HEK293 (cell line): ENCODE measurements around the gene MORN3.
A peak's percentile ranks its signal among the peaks of the same experiment; 100 is the strongest.

ENCODE experiments used
- EGR2 ChIP-seq: fragments of 450-650 bp; formaldehyde crosslinking; IDR thresholded peaks from 2 replicates; pipeline ENCODE4 v1.5.1; 2016; ENCODE audit warnings: low read depth, missing biosample characterization, missing genetic modification characterization
- GLIS1 ChIP-seq: fragments of 450-650 bp; formaldehyde crosslinking; IDR thresholded peaks from 2 replicates; pipeline ENCODE4 v1.5.1; 2016; ENCODE audit warnings: missing biosample characterization, missing genetic modification characterization
- KLF10 ChIP-seq: fragments of 450-650 bp; IDR thresholded peaks from 2 replicates; pipeline ENCODE4 v1.5.1; 2018; ENCODE audit warnings: missing biosample characterization, mild to moderate bottlenecking, missing genetic modification characterization
- ZFHX2 ChIP-seq: fragments of 450-650 bp; formaldehyde crosslinking; conservative IDR thresholded peaks from 2 replicates; pipeline ENCODE4 v1.5.1; 2016; ENCODE audit warnings: missing biosample characterization, missing genetic modification characterization
- ZFP3 ChIP-seq: fragments of 450-650 bp; formaldehyde crosslinking; IDR thresholded peaks from 2 replicates; pipeline ENCODE4 v1.5.1; 2016; ENCODE audit warnings: low read depth, missing biosample characterization, missing genetic modification characterization
- ZIC2 ChIP-seq: fragments of 450-650 bp; formaldehyde crosslinking; IDR thresholded peaks from 2 replicates; pipeline ENCODE4 v1.5.1; 2016; ENCODE audit warnings: missing biosample characterization, missing genetic modification characterization
- ZNF121 ChIP-seq: fragments of 450-650 bp; formaldehyde crosslinking; IDR thresholded peaks from 2 replicates; pipeline ENCODE4 v1.5.1; 2016; ENCODE audit warnings: missing biosample characterization, missing genetic modification characterization
- ZNF423 ChIP-seq: fragments of 450-650 bp; formaldehyde crosslinking; IDR thresholded peaks from 2 replicates; pipeline ENCODE4 v1.5.1; 2016; ENCODE audit warnings: missing biosample characterization, missing genetic modification characterization
- ZNF558 ChIP-seq: fragments of 450-650 bp; formaldehyde crosslinking; IDR thresholded peaks from 2 replicates; pipeline ENCODE4 v1.5.1; 2016; ENCODE audit warnings: missing biosample characterization, missing genetic modification characterization
- ZNF600 ChIP-seq: fragments of 450-650 bp; formaldehyde crosslinking; IDR thresholded peaks from 2 replicates; pipeline ENCODE4 v1.5.1; 2016; ENCODE audit warnings: missing biosample characterization, missing genetic modification characterization
- ZNF747 ChIP-seq: fragments of 450-650 bp; formaldehyde crosslinking; IDR thresholded peaks from 2 replicates; pipeline ENCODE4 v1.5.1; 2016; ENCODE audit warnings: missing biosample characterization, missing genetic modification characterization
- ZNF776 ChIP-seq: fragments of 450-650 bp; formaldehyde crosslinking; IDR thresholded peaks from 2 replicates; pipeline ENCODE4 v1.5.0; 2017; ENCODE audit warnings: missing biosample characterization, missing genetic modification characterization, borderline replicate concordance
- ZNF777 ChIP-seq: fragments of 450-650 bp; formaldehyde crosslinking; IDR thresholded peaks from 2 replicates; pipeline ENCODE4 v1.5.1; 2017; ENCODE audit warnings: missing biosample characterization, missing genetic modification characterization, borderline replicate concordance
- ZNF785 ChIP-seq: fragments of 450-650 bp; formaldehyde crosslinking; IDR thresholded peaks from 2 replicates; pipeline ENCODE4 v1.5.1; 2016; ENCODE audit warnings: missing biosample characterization, missing genetic modification characterization
- ZNF830 ChIP-seq: fragments of 450-650 bp; IDR thresholded peaks from 2 replicates; pipeline ENCODE4 v1.5.0; 2018; ENCODE audit warnings: missing biosample characterization, missing genetic modification characterization, low read depth, mild to moderate bottlenecking, moderate library complexity
- ZSCAN30 ChIP-seq: fragments of 450-650 bp; IDR thresholded peaks from 2 replicates; pipeline ENCODE4 v1.5.1; 2018; ENCODE audit warnings: missing biosample characterization, mild to moderate bottlenecking, missing genetic modification characterization, moderate library complexity
- TF ChIP-seq, protein P1 (sequence below): fragments of 450-650 bp; formaldehyde crosslinking; IDR thresholded peaks from 2 replicates; pipeline ENCODE4 v1.5.1; 2016; ENCODE audit warnings: missing biosample characterization, missing genetic modification characterization
- TF ChIP-seq, protein P2 (sequence below): fragments of 450-650 bp; formaldehyde crosslinking; IDR thresholded peaks from 2 replicates; pipeline ENCODE4 v1.5.1; 2016; ENCODE audit warnings: missing biosample characterization, missing genetic modification characterization
- TF ChIP-seq, protein P3 (sequence below): fragments of 450-650 bp; formaldehyde crosslinking; IDR thresholded peaks from 2 replicates; pipeline ENCODE4 v1.5.1; 2016; ENCODE audit warnings: missing biosample characterization, missing genetic modification characterization
- TF ChIP-seq, protein P4 (sequence below): fragments of 450-650 bp; formaldehyde crosslinking; conservative IDR thresholded peaks from 2 replicates; pipeline ENCODE4 v1.5.1; 2016; ENCODE audit warnings: low read depth, missing biosample characterization, missing genetic modification characterization
- TF ChIP-seq, protein P5 (sequence below): fragments of 450-650 bp; formaldehyde crosslinking; IDR thresholded peaks from 2 replicates; pipeline ENCODE4 v1.5.1; 2017; ENCODE audit warnings: missing biosample characterization, missing genetic modification characterization
- TF ChIP-seq, protein P6 (sequence below): fragments of 450-650 bp; formaldehyde crosslinking; IDR thresholded peaks from 2 replicates; pipeline ENCODE4 v1.5.1; 2016; ENCODE audit warnings: missing biosample characterization, missing genetic modification characterization

Gene MORN3

DNA sequence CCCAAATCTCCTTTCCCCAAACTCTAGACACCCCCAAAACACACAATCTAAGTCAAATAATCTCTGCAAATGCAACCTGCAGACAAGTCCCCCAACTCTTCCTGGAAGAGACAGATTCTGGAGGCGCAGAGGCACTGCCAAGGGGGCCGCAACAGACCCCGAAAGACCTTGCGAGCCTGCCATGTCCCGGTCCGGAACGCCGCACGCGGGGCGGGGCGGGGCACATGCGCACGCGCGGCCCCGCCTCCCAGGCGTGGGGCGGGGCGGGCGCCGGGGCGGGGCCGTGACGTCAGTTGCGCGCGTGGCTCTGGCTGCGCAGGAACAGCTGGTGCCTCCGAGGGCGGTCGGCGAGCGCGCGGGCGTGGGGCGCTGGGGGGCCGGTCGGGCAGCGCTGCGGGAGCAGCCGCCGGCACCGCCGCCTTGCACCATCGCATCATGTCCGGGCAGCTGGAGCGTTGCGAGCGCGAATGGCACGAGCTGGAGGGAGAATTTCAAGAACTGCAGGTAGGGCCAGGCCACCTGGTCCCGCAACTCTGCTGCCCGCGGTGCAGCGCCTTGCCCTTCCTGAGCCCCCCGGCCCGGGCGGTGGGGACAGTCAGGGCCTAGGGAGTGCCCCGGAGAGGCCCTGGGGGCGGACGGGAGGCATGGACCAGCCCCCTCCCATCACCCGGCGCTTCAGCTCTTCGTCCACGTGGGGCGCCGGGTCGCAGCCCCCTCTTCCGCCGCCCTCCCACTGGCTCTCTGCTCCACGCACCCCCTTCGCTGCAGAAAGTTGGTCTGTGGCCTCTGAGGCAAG, 43.2 kb upstream of the MORN3 start, which contains the start of gene TMEM120B (continued):
- TF ChIP-seq, protein P1, sequence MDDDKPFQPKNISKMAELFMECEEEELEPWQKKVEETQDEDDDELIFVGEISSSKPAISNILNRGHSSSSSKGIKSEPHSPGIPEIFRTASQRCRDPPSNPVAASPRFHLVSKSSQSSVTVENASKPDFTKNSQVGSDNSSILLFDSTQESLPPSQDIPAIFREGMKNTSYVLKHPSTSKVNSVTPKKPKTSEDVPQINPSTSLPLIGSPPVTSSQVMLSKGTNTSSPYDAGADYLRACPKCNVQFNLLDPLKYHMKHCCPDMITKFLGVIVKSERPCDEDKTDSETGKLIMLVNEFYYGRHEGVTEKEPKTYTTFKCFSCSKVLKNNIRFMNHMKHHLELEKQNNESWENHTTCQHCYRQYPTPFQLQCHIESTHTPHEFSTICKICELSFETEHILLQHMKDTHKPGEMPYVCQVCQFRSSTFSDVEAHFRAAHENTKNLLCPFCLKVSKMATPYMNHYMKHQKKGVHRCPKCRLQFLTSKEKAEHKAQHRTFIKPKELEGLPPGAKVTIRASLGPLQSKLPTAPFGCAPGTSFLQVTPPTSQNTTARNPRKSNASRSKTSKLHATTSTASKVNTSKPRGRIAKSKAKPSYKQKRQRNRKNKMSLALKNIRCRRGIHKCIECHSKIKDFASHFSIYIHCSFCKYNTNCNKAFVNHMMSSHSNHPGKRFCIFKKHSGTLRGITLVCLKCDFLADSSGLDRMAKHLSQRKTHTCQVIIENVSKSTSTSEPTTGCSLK (tag by site-specific recombination) = no peak
- TF ChIP-seq EGR2 (tag by site-specific recombination) (peak; percentile 62), ZFHX2 (peak; percentile 82), ZSCAN30 (tag by site-specific recombination) (peak; percentile 43; the same call in 1 of the 2 replicates), ZNF423 (tag by site-specific recombination) (0 out of 2 replicates have a peak, but pooled peaks have one; percentile 10), ZNF558 (no peak), ZNF747 (tag by site-specific recombination) (no peak), ZNF785 (tag by site-specific recombination) (0 out of 2 replicates have a peak, but pooled peaks have one; percentile 49), ZNF830 (tag by site-specific recombination) (no peak), ZFP3 (no peak), ZNF600 (peak; percentile 92), ZNF121 (tag by site-specific recombination) (0 out of 2 replicates have a peak, but pooled peaks have one; percentile 24), ZNF776 (tag by site-specific recombination) (no peak), KLF10 (tag by site-specific recombination) (peak; percentile 87), GLIS1 (peak; percentile 58; the same call in 1 of the 2 replicates), ZIC2 (tag by site-specific recombination) (peak; percentile 78), ZNF777 (tag by site-specific recombination) (no peak)
- TF ChIP-seq, protein P2, sequence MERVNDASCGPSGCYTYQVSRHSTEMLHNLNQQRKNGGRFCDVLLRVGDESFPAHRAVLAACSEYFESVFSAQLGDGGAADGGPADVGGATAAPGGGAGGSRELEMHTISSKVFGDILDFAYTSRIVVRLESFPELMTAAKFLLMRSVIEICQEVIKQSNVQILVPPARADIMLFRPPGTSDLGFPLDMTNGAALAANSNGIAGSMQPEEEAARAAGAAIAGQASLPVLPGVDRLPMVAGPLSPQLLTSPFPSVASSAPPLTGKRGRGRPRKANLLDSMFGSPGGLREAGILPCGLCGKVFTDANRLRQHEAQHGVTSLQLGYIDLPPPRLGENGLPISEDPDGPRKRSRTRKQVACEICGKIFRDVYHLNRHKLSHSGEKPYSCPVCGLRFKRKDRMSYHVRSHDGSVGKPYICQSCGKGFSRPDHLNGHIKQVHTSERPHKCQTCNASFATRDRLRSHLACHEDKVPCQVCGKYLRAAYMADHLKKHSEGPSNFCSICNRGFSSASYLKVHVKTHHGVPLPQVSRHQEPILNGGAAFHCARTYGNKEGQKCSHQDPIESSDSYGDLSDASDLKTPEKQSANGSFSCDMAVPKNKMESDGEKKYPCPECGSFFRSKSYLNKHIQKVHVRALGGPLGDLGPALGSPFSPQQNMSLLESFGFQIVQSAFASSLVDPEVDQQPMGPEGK (tag by site-specific recombination) = peak; percentile 82
- TF ChIP-seq, protein P3, sequence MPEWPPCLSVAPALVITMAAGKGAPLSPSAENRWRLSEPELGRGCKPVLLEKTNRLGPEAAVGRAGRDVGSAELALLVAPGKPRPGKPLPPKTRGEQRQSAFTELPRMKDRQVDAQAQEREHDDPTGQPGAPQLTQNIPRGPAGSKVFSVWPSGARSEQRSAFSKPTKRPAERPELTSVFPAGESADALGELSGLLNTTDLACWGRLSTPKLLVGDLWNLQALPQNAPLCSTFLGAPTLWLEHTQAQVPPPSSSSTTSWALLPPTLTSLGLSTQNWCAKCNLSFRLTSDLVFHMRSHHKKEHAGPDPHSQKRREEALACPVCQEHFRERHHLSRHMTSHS (tag by site-specific recombination) = no peak
- TF ChIP-seq, protein P4, sequence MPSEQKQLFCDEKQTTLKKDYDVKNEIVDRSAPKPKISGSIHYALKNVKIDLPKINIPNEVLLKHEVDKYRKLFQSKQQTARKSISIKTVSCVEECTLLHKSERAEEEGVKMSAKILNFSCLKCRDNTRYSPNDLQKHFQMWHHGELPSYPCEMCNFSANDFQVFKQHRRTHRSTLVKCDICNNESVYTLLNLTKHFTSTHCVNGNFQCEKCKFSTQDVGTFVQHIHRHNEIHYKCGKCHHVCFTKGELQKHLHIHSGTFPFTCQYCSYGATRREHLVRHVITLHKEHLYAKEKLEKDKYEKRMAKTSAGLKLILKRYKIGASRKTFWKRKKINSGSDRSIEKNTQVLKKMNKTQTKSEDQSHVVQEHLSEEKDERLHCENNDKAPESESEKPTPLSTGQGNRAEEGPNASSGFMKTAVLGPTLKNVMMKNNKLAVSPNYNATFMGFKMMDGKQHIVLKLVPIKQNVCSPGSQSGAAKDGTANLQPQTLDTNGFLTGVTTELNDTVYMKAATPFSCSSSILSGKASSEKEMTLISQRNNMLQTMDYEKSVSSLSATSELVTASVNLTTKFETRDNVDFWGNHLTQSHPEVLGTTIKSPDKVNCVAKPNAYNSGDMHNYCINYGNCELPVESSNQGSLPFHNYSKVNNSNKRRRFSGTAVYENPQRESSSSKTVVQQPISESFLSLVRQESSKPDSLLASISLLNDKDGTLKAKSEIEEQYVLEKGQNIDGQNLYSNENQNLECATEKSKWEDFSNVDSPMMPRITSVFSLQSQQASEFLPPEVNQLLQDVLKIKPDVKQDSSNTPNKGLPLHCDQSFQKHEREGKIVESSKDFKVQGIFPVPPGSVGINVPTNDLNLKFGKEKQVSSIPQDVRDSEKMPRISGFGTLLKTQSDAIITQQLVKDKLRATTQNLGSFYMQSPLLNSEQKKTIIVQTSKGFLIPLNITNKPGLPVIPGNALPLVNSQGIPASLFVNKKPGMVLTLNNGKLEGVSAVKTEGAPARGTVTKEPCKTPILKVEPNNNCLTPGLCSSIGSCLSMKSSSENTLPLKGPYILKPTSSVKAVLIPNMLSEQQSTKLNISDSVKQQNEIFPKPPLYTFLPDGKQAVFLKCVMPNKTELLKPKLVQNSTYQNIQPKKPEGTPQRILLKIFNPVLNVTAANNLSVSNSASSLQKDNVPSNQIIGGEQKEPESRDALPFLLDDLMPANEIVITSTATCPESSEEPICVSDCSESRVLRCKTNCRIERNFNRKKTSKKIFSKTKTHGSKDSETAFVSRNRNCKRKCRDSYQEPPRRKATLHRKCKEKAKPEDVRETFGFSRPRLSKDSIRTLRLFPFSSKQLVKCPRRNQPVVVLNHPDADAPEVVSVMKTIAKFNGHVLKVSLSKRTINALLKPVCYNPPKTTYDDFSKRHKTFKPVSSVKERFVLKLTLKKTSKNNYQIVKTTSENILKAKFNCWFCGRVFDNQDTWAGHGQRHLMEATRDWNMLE = no peak
- TF ChIP-seq, protein P5, sequence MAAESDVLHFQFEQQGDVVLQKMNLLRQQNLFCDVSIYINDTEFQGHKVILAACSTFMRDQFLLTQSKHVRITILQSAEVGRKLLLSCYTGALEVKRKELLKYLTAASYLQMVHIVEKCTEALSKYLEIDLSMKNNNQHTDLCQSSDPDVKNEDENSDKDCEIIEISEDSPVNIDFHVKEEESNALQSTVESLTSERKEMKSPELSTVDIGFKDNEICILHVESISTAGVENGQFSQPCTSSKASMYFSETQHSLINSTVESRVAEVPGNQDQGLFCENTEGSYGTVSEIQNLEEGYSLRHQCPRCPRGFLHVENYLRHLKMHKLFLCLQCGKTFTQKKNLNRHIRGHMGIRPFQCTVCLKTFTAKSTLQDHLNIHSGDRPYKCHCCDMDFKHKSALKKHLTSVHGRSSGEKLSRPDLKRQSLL (tag by site-specific recombination) = peak; percentile 32; the same call in 1 of the 2 replicates
- TF ChIP-seq, protein P6, sequence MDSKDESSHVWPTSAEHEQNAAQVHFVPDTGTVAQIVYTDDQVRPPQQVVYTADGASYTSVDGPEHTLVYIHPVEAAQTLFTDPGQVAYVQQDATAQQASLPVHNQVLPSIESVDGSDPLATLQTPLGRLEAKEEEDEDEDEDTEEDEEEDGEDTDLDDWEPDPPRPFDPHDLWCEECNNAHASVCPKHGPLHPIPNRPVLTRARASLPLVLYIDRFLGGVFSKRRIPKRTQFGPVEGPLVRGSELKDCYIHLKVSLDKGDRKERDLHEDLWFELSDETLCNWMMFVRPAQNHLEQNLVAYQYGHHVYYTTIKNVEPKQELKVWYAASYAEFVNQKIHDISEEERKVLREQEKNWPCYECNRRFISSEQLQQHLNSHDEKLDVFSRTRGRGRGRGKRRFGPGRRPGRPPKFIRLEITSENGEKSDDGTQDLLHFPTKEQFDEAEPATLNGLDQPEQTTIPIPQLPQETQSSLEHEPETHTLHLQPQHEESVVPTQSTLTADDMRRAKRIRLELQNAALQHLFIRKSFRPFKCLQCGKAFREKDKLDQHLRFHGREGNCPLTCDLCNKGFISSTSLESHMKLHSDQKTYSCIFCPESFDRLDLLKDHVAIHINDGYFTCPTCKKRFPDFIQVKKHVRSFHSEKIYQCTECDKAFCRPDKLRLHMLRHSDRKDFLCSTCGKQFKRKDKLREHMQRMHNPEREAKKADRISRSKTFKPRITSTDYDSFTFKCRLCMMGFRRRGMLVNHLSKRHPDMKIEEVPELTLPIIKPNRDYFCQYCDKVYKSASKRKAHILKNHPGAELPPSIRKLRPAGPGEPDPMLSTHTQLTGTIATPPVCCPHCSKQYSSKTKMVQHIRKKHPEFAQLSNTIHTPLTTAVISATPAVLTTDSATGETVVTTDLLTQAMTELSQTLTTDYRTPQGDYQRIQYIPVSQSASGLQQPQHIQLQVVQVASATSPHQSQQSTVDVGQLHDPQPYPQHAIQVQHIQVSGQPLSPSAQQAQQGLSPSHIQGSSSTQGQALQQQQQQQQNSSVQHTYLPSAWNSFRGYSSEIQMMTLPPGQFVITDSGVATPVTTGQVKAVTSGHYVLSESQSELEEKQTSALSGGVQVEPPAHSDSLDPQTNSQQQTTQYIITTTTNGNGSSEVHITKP (tag by site-specific recombination) = peak; percentile 67
